Measurements from ENCODE around the gene STMN3.

The STMN3 gene

DNA sequence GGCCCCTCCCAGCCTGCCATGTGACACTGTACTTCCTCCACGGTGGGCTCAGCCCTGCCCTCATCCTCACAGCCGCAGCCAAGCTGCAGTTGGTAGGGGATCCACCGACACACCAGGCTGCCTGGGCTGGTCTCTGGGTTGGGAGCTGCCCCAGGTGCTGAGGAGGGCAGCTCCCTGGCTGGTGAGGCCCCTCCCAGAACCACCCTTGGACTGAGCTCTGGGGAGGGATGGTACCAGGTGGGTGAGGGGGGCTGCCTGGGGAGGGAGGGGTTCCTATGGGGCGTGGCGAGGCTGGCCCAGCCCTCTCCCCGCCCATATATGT, 43.0 kb upstream of the STMN3 start:
- H3K4me3 ChIP-seq (ENCODE audit: low read length): peak overlapping the region; percentile 34
- H3K36me3 ChIP-seq (ENCODE audit: control insufficient read depth, insufficient read depth, low read length): no peaks in the 10 kb centered on the region
- H3K27me3 ChIP-seq (ENCODE audit: control insufficient read depth, insufficient read depth, low read length): no peaks in the 10 kb centered on the region
- H3K4me1 ChIP-seq (ENCODE audit: control insufficient read depth, insufficient read depth, low read length): peaks cover 4% of the 10 kb centered on the region
- no peak overlapping the region for H3K9ac ChIP-seq (ENCODE audit: low read length)
- no peak overlapping the region for H3K27ac ChIP-seq (ENCODE audit: low read depth, low read length)

DNA sequence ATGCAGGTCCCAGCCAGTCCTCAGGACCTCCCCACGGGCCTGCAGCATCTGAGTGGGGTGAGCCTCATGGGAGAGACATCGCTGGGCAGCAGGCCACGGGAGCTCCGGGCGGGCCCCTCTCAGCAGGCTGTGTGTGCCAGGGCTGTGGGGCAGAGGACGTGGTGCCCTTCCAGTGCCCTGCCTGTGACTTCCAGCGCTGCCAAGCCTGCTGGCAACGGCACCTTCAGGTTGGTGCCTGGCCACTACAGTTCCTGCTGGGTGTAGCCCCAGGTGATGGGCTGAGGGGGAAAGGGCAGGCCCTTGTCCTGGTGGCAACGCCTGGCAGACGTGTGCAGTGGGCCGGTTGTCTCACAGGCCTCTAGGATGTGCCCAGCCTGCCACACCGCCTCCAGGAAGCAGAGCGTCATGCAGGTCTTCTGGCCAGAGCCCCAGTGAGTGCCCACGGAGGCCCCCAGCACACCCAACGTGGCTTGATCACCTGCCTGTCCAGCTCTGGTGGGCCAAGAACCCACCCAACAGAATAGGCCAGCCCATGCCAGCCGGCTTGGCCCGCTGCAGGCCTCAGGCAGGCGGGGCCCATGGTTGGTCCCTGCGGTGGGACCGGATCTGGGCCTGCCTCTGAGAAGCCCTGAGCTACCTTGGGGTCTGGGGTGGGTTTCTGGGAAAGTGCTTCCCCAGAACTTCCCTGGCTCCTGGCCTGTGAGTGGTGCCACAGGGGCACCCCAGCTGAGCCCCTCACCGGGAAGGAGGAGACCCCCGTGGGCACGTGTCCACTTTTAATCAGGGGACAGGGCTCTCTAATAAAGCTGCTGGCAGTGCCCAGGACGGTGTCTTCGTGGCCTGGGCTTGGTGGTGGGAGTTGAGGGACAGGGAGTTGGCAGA, 42.4 kb upstream of the STMN3 start:
- no peak overlapping the region for H3K27ac ChIP-seq (ENCODE audit: low read depth, low read length)
- H3K36me3 ChIP-seq (ENCODE audit: control insufficient read depth, insufficient read depth, low read length): no peaks in the 10 kb centered on the region
- peaks cover 4% of the 10 kb centered on the region for H3K4me1 ChIP-seq (ENCODE audit: control insufficient read depth, insufficient read depth, low read length)
- no peak overlapping the region for H3K9ac ChIP-seq (ENCODE audit: low read length)
- H3K4me3 ChIP-seq (ENCODE audit: low read length): no peak overlapping the region
- no peaks in the 10 kb centered on the region for H3K27me3 ChIP-seq (ENCODE audit: control insufficient read depth, insufficient read depth, low read length)

DNA sequence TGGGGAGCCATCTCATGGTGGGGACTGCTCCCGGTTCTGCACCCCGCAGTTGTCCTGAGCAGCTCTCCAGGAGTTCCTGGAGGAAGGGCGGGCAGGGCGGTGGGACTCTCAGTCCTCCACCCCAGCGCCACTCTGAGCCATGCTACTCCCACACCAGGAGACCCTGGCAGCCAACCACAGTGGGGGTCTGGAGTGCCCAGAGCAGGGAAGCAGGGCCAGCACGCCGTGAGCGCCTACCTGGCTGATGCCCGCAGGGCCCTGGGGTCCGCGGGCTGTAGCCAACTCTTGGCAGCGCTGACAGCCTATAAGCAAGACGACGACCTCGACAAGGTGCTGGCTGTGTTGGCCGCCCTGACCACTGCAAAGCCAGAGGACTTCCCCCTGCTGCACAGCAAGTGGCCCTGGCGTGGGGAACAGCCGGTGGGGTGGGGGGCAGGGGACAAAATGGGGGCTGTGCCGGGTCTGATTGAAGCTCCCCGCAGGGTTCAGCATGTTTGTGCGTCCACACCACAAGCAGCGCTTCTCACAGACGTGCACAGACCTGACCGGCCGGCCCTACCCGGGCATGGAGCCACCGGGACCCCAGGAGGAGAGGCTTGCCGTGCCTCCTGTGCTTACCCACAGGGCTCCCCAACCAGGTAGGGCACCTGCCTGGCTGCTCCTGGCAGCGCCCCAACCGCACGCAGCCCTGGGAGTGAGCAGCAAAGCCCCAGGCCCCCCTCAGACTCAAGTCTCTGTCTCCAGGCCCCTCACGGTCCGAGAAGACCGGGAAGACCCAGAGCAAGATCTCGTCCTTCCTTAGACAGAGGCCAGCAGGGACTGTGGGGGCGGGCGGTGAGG, 41.6 kb upstream of the STMN3 start:
- Histone ChIP-seq H3K4me3 (ENCODE audit: low read length) (no peak overlapping the region), H3K9ac (ENCODE audit: low read length) (no peak overlapping the region), H3K27ac (ENCODE audit: low read depth, low read length) (no peak overlapping the region), H3K4me1 (ENCODE audit: control insufficient read depth, insufficient read depth, low read length) (peaks cover 4% of the 10 kb centered on the region), H3K27me3 (ENCODE audit: control insufficient read depth, insufficient read depth, low read length) (no peaks in the 10 kb centered on the region), H3K36me3 (ENCODE audit: control insufficient read depth, insufficient read depth, low read length) (no peaks in the 10 kb centered on the region)

DNA sequence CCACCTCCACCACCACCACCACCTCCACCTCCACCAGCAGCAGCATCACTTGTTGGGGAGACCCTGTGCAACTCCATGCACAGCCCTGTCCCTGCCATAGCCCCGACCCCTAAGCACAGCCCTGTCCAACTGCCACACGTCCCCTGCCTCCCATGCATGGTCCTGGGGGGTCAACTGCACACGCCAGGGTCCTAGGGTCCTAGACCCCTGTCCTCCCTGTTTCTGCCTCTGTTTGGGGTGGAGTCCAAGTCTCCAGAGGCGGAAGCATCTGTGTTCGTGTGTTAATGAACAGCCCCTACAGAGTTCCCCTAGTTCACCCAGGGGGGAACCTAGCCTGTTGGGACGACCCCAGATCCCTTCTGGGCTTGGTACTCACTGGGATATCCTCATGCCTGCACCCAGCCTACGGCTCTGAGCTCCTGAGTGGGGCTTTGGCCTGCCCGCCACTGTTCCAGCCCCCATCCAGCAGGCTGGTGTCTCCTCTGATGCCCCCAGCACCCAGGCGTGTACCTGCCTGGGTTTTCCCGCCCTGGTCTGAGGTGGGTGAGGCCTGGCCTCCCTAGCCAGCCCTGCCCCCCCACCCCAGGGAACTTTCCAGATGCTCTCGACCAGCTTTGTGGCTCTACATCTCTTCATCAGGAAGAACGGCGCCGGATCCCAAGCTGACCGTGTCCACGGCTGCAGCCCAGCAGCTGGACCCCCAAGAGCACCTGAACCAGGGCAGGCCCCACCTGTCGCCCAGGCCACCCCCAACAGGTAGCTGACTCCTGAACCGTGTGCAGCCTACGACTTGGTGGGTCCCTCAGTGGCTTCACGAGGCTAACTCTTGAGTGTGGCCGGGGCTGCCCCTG, 40.7 kb upstream of the STMN3 start:
- Histone ChIP-seq H3K27me3 (ENCODE audit: control insufficient read depth, insufficient read depth, low read length) (no peaks in the 10 kb centered on the region), H3K27ac (ENCODE audit: low read depth, low read length) (no peak overlapping the region), H3K36me3 (ENCODE audit: control insufficient read depth, insufficient read depth, low read length) (no peaks in the 10 kb centered on the region), H3K9ac (ENCODE audit: low read length) (no peak overlapping the region), H3K4me1 (ENCODE audit: control insufficient read depth, insufficient read depth, low read length) (peaks cover 4% of the 10 kb centered on the region), H3K4me3 (ENCODE audit: low read length) (no peak overlapping the region)

DNA sequence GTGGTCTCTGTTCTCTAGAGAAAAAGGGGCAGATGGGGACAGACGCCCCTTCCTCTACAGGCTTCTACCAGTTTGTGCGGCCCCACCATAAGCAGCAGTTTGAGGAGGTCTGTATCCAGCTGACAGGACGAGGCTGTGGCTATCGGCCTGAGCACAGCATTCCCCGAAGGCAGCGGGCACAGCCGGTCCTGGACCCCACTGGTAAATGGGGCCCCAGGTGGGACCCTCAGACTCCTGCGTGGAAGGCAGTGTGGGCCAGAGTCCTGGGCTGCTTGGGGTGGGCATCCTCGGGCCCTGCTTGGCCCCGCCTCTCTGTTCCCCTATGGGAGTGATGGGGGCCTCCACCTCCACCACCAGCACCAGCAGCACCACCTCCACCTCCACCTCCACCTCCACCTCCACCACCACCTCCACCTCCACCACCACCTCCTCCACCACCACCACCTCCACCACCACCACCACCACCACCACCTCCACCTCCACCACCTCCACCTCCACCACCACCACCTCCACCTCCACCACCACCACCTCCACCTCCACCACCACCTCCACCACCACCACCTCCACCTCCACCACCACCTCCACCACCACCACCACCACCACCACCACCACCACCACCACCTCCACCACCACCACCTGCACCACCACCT, 40.0 kb upstream of the STMN3 start:
- H3K36me3 ChIP-seq (ENCODE audit: control insufficient read depth, insufficient read depth, low read length): no peaks in the 10 kb centered on the region
- no peak overlapping the region for H3K4me3 ChIP-seq (ENCODE audit: low read length)
- no peak overlapping the region for H3K9ac ChIP-seq (ENCODE audit: low read length)
- H3K27ac ChIP-seq (ENCODE audit: low read depth, low read length): no peak overlapping the region
- H3K4me1 ChIP-seq (ENCODE audit: control insufficient read depth, insufficient read depth, low read length): peaks cover 4% of the 10 kb centered on the region
- no peaks in the 10 kb centered on the region for H3K27me3 ChIP-seq (ENCODE audit: control insufficient read depth, insufficient read depth, low read length)

DNA sequence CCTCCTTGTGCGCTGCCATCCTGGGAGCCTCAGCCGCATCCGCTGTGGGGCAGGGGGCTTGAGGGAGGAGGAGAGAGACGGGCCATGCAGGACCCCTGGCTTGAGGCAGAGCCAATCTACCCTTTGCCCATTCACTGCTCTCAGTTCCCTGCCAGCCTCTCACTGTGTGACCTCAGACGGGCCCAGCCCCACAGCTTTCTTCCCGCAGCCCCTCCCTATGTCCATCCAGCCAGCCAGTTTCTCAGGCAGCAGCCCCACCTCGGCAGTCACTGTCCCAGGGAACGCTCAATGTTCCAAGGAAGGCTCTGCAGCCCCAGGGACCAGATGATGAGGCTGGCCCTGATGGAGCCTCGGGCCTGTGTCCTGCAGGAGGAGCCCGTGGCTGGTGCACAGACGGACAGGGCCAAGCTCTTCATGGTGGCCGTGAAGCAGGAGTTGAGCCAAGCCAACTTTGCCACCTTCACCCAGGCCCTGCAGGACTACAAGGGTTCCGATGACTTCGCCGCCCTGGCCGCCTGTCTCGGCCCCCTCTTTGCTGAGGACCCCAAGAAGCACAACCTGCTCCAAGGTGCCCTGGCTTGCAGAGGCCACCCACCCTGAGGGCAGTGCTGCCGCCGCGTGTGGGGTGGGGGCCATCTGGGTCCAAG, 39.3 kb upstream of the STMN3 start:
- no peaks in the 10 kb centered on the region for H3K36me3 ChIP-seq (ENCODE audit: control insufficient read depth, insufficient read depth, low read length)
- no peak overlapping the region for H3K9ac ChIP-seq (ENCODE audit: low read length)
- H3K27ac ChIP-seq (ENCODE audit: low read depth, low read length): peak overlapping the region; percentile 24
- peaks cover 5% of the 10 kb centered on the region for H3K4me1 ChIP-seq (ENCODE audit: control insufficient read depth, insufficient read depth, low read length)
- no peak overlapping the region for H3K4me3 ChIP-seq (ENCODE audit: low read length)
- no peaks in the 10 kb centered on the region for H3K27me3 ChIP-seq (ENCODE audit: control insufficient read depth, insufficient read depth, low read length)

DNA sequence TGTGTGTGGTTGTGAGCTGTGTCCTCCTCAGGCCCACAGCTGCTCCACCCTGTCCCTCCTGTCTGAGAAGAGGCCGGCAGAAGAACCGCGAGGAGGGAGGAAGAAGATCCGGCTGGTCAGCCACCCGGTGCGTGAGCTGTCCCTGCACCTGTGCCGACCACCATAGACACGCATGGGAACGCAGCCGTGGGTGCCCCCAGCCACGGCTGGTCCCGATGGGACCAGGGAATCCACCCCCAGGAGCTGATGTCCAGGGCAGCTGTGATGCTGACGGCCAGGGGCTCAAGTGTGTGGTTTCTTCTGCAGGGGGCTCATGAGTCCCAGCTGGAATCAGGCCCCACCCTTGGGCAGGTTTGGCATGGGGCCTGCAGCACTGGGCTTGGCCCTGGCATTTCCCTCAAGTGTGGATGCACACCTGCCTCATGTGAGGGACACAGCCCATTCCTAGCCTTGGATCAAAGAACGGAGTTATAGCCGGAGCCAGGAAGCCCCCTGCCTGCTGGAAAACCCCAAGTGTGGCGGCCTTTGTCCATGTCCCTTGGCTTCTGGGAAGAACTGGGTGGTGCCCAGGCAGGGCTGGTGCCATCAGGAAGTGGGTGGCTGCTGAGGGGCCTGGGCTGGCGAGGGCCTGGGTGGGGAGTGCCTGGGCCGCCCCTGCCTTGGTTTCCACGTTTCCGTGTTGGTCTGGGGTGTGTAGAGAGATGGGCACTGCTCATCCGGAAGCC, 38.6 kb upstream of the STMN3 start:
- H3K4me3 ChIP-seq (ENCODE audit: low read length): no peak overlapping the region
- peak overlapping the region; percentile 24 for H3K27ac ChIP-seq (ENCODE audit: low read depth, low read length)
- H3K27me3 ChIP-seq (ENCODE audit: control insufficient read depth, insufficient read depth, low read length): no peaks in the 10 kb centered on the region
- no peak overlapping the region for H3K9ac ChIP-seq (ENCODE audit: low read length)
- no peaks in the 10 kb centered on the region for H3K36me3 ChIP-seq (ENCODE audit: control insufficient read depth, insufficient read depth, low read length)
- H3K4me1 ChIP-seq (ENCODE audit: control insufficient read depth, insufficient read depth, low read length): peaks cover 8% of the 10 kb centered on the region

DNA sequence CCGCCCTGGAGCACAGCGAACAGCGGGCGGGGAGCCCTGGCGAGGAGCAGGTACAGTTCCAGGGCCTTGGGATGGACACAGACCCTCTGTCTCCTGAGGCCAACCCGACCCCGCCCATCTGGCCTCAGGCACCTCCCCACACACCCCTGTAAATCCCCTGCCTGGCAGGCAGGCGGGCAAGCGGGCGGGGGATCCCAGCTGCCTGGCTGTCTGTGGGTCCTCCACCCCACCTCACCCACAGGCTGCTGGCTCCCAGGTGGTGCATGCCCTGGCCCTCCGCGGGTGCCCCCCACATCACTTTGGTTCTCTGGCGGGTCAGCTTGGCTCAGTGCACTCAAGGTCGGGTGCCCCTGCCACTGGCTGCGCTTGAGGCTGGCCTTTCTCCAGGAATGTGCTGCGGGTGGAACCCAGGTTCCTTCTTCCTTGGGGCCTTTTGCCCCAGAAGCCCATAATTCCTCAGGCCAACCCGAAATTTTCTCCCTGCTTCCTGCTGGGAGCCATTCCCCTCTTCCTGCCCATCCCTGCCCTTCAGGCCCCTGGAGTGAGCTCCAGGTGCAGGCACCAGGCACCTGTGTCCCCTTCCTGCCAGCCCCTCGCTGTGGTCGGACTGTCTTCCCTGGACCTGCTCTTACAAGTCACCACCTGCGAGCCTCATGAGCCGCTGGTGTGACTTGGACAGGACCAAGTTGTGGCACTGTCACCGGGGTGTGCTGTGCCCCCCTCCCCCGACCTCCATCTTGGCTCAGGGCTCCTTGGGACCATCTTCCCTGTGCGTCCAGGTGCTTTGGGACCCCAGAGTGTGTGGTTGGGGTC, 37.9 kb upstream of the STMN3 start:
- Histone ChIP-seq H3K27ac (ENCODE audit: low read depth, low read length) (peak overlapping the region; percentile 6), H3K4me1 (ENCODE audit: control insufficient read depth, insufficient read depth, low read length) (peaks cover 15% of the 10 kb centered on the region), H3K36me3 (ENCODE audit: control insufficient read depth, insufficient read depth, low read length) (no peaks in the 10 kb centered on the region), H3K9ac (ENCODE audit: low read length) (no peak overlapping the region), H3K27me3 (ENCODE audit: control insufficient read depth, insufficient read depth, low read length) (no peaks in the 10 kb centered on the region), H3K4me3 (ENCODE audit: low read length) (no peak overlapping the region)

DNA sequence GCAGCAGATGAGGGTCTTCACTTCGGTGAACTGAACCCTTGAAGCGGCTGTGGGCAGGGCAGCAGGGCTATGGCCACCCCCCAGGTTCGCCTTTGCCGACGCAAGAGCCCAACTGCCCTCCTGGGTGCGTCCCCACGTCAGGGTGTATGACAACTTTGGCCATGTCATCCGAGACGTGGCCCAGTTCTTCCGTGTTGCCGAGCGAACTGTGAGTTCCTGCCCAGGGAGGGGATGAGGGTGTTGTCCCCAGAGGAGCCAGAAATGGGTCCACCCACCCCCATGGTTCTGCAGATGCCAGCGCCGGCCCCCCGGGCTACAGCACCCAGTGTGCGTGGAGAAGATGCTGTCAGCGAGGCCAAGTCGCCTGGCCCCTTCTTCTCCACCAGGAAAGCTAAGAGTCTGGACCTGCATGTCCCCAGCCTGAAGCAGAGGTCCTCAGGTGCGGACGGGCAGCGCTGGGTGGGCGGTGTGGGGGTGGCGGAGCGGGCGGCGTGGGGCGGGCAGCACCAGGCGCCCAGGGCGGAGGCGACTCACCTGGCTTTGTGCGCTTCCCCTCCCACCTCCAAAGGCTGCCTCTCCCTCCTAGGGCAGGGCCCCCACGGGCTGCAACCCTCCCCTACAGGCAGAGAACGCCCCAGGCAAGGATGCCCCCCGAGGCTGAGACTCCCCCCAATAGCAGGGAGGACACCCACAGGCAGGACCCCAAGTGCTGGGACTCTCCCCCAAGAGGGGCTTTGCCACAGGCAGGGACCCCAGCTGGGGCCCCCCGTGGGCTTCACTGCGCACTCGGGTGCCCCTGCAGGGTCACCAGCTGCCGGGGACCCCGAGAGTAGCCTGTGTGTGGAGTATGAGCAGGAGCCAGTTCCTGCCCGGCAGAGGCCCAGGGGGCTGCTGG, 37.0 kb upstream of the STMN3 start:
- peaks cover 18% of the 10 kb centered on the region for H3K4me1 ChIP-seq (ENCODE audit: control insufficient read depth, insufficient read depth, low read length)
- no peak overlapping the region for H3K27ac ChIP-seq (ENCODE audit: low read depth, low read length)
- no peaks in the 10 kb centered on the region for H3K36me3 ChIP-seq (ENCODE audit: control insufficient read depth, insufficient read depth, low read length)
- no peak overlapping the region for H3K9ac ChIP-seq (ENCODE audit: low read length)
- no peak overlapping the region for H3K4me3 ChIP-seq (ENCODE audit: low read length)
- H3K27me3 ChIP-seq (ENCODE audit: control insufficient read depth, insufficient read depth, low read length): no peaks in the 10 kb centered on the region
